Cardiac muscle cell (in vitro differentiated cells and primary cell): Measurements from ENCODE around the gene TMEM179B. TPM values are rescaled to one million over a fixed set of nuclear protein-coding genes. Genes with fewer than 3 reads are reported as not detected.

ENCODE experiments used
- DNase-seq, 2 donors: peaks; one replicate each; pipeline versions ENCODE4 v3.0.0 to v3.0.0-alpha.2; 2010 to 2017; ENCODE audit warnings: low read depth in 1 of 2, low spot score in 1 of 2
- H3K27ac ChIP-seq: fragments of 200-600 bp; sonication (generic); 2 replicates; pipeline ENCODE4 v1.5.1; 2016
- H3K27me3 ChIP-seq: fragments of 200-600 bp; sonication (generic); 2 replicates; pipeline ENCODE4 v1.6.0; 2016; ENCODE audit warnings: control low read depth
- H3K36me3 ChIP-seq: fragments of 200-600 bp; sonication (generic); 2 replicates; pipeline ENCODE4 v1.5.1; 2016; ENCODE audit warnings: control low read depth
- H3K4me1 ChIP-seq: fragments of 200-600 bp; sonication (generic); 2 replicates; pipeline ENCODE4 v1.8.1; 2017; ENCODE audit warnings: low read depth, mild to moderate bottlenecking, mixed run types
- H3K4me3 ChIP-seq: fragments of 200-600 bp; sonication (generic); 2 replicates; pipeline ENCODE4 v1.5.1; 2016; ENCODE audit warnings: mild to moderate bottlenecking
- H3K9me3 ChIP-seq: fragments of 200-600 bp; sonication (generic); 2 replicates; pipeline ENCODE4 v1.5.1; 2017; ENCODE audit warnings: low read depth, mild to moderate bottlenecking, control low read depth
- polyA plus RNA-seq: library from polyadenylated mRNA; unstranded; fragments of >200 nt; fragmentation: Nextera tagmentation; extraction: Ambion mirVana; gene quantifications from 2 replicates; pipeline ENCODE4 v1.2.1, GENCODE V29; 2016
- total RNA-seq: library from RNA; depleted of rRNA; stranded (reverse); fragments of >200 nt; gene quantifications from 2 replicates; pipeline ENCODE4 v1.2.3, GENCODE V29; 2016
- TF ChIP-seq, protein P1 (sequence below): IDR thresholded peaks from 2 replicates; pipeline ENCODE4 v1.5.1; 2012; ENCODE audit warnings: low read depth, mild to moderate bottlenecking, low read length

The TMEM179B gene
- total and polyA plus RNA-seq, 2 experiments from 2014 or later, result 34.2 to 81.8 TPM

DNA sequence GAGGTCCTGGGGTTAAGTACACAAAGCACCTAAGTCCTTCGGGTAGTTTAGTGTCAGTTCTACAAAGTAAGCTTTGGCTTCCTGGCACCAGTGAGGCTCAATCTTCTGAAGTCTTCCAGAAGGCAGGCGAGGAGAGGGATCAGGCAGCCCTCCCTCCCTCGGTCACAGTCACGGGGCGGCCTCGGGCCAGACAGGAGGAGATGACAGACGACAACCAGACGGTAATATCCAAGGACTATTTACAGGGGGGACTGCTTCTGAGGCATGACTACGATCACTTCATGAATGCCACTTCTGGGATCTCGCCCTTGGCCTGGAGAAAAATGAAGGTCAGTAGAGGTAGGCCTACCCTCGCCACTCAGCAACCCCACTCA lies 5.0 kb downstream of the TMEM179B start:
- H3K4me3 ChIP-seq, result peak overlapping the region; percentile 92
- peaks cover 39% of the 10 kb centered on the region for H3K36me3 ChIP-seq
- no peaks in the 10 kb centered on the region for H3K9me3 ChIP-seq
- H3K27me3 ChIP-seq, result no peaks in the 10 kb centered on the region
- TF ChIP-seq, protein P1, sequence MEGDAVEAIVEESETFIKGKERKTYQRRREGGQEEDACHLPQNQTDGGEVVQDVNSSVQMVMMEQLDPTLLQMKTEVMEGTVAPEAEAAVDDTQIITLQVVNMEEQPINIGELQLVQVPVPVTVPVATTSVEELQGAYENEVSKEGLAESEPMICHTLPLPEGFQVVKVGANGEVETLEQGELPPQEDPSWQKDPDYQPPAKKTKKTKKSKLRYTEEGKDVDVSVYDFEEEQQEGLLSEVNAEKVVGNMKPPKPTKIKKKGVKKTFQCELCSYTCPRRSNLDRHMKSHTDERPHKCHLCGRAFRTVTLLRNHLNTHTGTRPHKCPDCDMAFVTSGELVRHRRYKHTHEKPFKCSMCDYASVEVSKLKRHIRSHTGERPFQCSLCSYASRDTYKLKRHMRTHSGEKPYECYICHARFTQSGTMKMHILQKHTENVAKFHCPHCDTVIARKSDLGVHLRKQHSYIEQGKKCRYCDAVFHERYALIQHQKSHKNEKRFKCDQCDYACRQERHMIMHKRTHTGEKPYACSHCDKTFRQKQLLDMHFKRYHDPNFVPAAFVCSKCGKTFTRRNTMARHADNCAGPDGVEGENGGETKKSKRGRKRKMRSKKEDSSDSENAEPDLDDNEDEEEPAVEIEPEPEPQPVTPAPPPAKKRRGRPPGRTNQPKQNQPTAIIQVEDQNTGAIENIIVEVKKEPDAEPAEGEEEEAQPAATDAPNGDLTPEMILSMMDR, result no peak
- peak in 1 of 2 donors; percentile 94 for DNase-seq
- peaks cover 16% of the 10 kb centered on the region for H3K4me1 ChIP-seq
- H3K27ac ChIP-seq, result peak overlapping the region; percentile 97

GRCh38 chr11:62794201-62794775 lies 7.1 kb downstream of the TMEM179B start:
- TF ChIP-seq, protein P1, result no peak
- Histone ChIP-seq H3K27ac (peak overlapping the region; percentile 97), H3K4me3 (no peak overlapping the region), H3K9me3 (no peaks in the 10 kb centered on the region), H3K4me1 (peaks cover 16% of the 10 kb centered on the region), H3K36me3 (peaks cover 52% of the 10 kb centered on the region), H3K27me3 (no peaks in the 10 kb centered on the region)
- DNase-seq, result no peak

GRCh38 chr11:62796281-62796680 lies 9.1 kb downstream of the TMEM179B start:
- no peaks in the 10 kb centered on the region for H3K9me3 ChIP-seq
- no peak for DNase-seq
- peaks cover 9% of the 10 kb centered on the region for H3K4me1 ChIP-seq
- H3K27ac ChIP-seq, result no peak overlapping the region
- peaks cover 66% of the 10 kb centered on the region for H3K36me3 ChIP-seq
- H3K4me3 ChIP-seq, result no peak overlapping the region
- H3K27me3 ChIP-seq, result no peaks in the 10 kb centered on the region
- TF ChIP-seq, protein P1, result no peak

GRCh38 chr11:62799486-62799885 lies 12.3 kb downstream of the TMEM179B start:
- TF ChIP-seq, protein P1, result no peak
- H3K27me3 ChIP-seq, result no peaks in the 10 kb centered on the region
- no peak overlapping the region for H3K4me3 ChIP-seq
- H3K9me3 ChIP-seq, result no peaks in the 10 kb centered on the region
- H3K4me1 ChIP-seq, result no peaks in the 10 kb centered on the region
- no peak for DNase-seq
- H3K36me3 ChIP-seq, result peaks cover 74% of the 10 kb centered on the region
- H3K27ac ChIP-seq, result no peak overlapping the region

DNA sequence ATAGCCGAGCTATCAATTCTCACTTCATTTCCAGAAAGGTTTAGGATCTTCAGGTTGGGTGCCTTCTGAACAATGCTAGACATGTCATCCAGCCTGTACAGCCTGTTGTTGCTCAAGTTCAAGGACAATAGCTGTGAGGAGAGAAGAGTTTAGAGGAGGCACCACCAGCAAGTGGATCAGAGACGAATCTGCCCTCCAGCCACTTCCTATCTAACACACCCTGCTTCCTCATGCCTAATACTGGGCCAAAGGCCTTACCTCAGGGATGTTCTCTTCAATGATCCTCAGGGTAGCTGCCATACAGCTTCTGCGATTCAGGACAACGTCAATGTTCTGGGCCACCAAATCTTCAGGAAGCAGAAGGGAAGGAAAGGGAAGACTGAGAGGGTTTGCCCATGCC lies 13.9 kb downstream of the TMEM179B start:
- no peak overlapping the region for H3K4me3 ChIP-seq
- no peaks in the 10 kb centered on the region for H3K27me3 ChIP-seq
- TF ChIP-seq, protein P1, result no peak
- no peak for DNase-seq
- H3K36me3 ChIP-seq, result peaks cover 59% of the 10 kb centered on the region
- H3K9me3 ChIP-seq, result no peaks in the 10 kb centered on the region
- H3K27ac ChIP-seq, result no peak overlapping the region
- peaks cover 4% of the 10 kb centered on the region for H3K4me1 ChIP-seq
